HepG2 (cell line): ENCODE data around the gene CDX2. TPM values are rescaled to one million over a fixed set of nuclear protein-coding genes. Genes with fewer than 3 reads are reported as not detected.

Source experiments
- FLYWCH1 ChIP-seq: sonication (generic); formaldehyde crosslinking; IDR thresholded peaks from 2 replicates; pipeline ENCODE4 v1.8.1; 2023; ENCODE audit warnings: mild to moderate bottlenecking, missing genetic modification reagents
- SOX13 ChIP-seq, 3 experiments: fragments of 450-650 bp in 1 of 3; sonication (generic) in 1 of 3; formaldehyde crosslinking in 1 of 3; IDR thresholded peaks in 2 of 3; conservative IDR thresholded peaks in 1 of 3; 2 replicates each; pipeline versions ENCODE4 v1.5.0 to v1.6.1; 2016 to 2020; ENCODE audit warnings: antibody characterized with exemption in 1 of 3, mild to moderate bottlenecking in 1 of 3, missing compliant biosample characterization in 1 of 3, missing genetic modification reagents in 1 of 3, moderate library complexity in 1 of 3
- TBL1XR1 ChIP-seq: fragments of 150-350 bp; IDR thresholded peaks from 2 replicates; pipeline ENCODE4 v1.6.1; 2014; ENCODE audit warnings: borderline replicate concordance, low read length; ENCODE audit not compliant: partially characterized antibody
- TGIF2 ChIP-seq: IDR thresholded peaks from 2 replicates; pipeline ENCODE4 v1.6.1; 2016; ENCODE audit warnings: control low read depth, missing compliant biosample characterization
- ZNF34 ChIP-seq: sonication (generic); formaldehyde crosslinking; IDR thresholded peaks from 2 replicates; pipeline ENCODE4 v1.4.0; 2020; ENCODE audit warnings: mild to moderate bottlenecking, missing genetic modification reagents, borderline replicate concordance
- polyA plus RNA-seq, 8 experiments: library from polyadenylated mRNA; depleted of rRNA in 3 of 8; stranded (reverse) in 7 of 8; unstranded in 1 of 8; fragments of >200 nt; fragmentation: Illumina TruSeq in 4 of 8; extraction: Trizol in 4 of 8; gene quantifications; 2 replicates each; pipeline versions ENCODE4 v1.2.1 to v1.2.3, GENCODE V29; 2011 to 2016; ENCODE audit warnings: low read depth in 4 of 8, missing spikeins in 1 of 8, mixed read lengths in 1 of 8; ENCODE audit not compliant: insufficient read depth in 1 of 8
- total RNA-seq, 5 experiments: library from RNA; depleted of rRNA; stranded (reverse); fragments of >200 nt; fragmentation: Illumina TruSeq; extraction: Trizol; gene quantifications; 2 replicates each; pipeline ENCODE4 v1.2.3, GENCODE V29; 2016; ENCODE audit warnings: low read depth in 1 of 5
- TF ChIP-seq, protein P1 (sequence below), 2 experiments: fragments of 450-650 bp in 1 of 2; sonication (generic) in 1 of 2; formaldehyde crosslinking in 1 of 2; IDR thresholded peaks; 2 replicates each; pipeline versions ENCODE4 v1.6.1 to v1.8.0; 2016 to 2022; ENCODE audit warnings: antibody characterized with exemption in 1 of 2, mild to moderate bottlenecking in 1 of 2, missing genetic modification reagents in 1 of 2
- TF ChIP-seq, protein P2 (sequence below): IDR thresholded peaks from 2 replicates; pipeline ENCODE4 v1.6.1; 2012; ENCODE audit warnings: inconsistent platforms
- TF ChIP-seq, protein P3 (sequence below), 2 experiments: fragments of 450-650 bp in 1 of 2; sonication (generic) in 1 of 2; formaldehyde crosslinking; IDR thresholded peaks; 2 replicates each; pipeline versions ENCODE4 v1.5.0 to v1.8.0; 2020 to 2022; ENCODE audit warnings: mild to moderate bottlenecking in 1 of 2, missing genetic modification reagents in 1 of 2
- TF ChIP-seq, protein P4 (sequence below): sonication (generic); formaldehyde crosslinking; IDR thresholded peaks from 2 replicates; pipeline ENCODE4 v1.5.1; 2020; ENCODE audit warnings: missing genetic modification reagents, mild to moderate bottlenecking, borderline replicate concordance
- TF ChIP-seq, protein P5 (sequence below): sonication (generic); formaldehyde crosslinking; IDR thresholded peaks from 2 replicates; pipeline ENCODE4 v1.4.0; 2020; ENCODE audit warnings: missing genetic modification reagents

The CDX2 gene
- total and polyA plus RNA-seq, 2 of the 13 experiments (the other 11 are each of a cell fraction or from before 2014, with no cell fraction given), result 0.04 TPM; not detected in 1

DNA sequence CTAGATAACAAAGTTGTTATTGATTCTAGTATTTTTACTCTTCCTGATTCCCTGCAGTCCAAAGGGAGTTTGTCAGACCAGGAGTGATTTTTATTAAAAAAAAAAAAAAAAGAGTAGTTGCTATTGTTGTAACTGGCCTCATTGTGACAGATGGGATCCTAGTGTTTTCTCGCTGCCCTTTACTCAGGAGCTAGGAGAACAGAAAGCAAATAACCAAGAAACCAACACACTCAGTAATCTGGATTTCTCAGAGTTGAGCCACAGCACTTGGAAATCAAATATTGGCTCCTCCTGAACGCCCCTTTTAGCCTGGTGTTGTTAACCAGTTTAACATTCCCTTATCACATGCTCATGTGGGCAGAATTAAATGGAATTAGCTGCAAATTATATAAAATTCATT is 57.6 kb downstream of the CDX2 start (continued):
- TF ChIP-seq, protein P1, sequence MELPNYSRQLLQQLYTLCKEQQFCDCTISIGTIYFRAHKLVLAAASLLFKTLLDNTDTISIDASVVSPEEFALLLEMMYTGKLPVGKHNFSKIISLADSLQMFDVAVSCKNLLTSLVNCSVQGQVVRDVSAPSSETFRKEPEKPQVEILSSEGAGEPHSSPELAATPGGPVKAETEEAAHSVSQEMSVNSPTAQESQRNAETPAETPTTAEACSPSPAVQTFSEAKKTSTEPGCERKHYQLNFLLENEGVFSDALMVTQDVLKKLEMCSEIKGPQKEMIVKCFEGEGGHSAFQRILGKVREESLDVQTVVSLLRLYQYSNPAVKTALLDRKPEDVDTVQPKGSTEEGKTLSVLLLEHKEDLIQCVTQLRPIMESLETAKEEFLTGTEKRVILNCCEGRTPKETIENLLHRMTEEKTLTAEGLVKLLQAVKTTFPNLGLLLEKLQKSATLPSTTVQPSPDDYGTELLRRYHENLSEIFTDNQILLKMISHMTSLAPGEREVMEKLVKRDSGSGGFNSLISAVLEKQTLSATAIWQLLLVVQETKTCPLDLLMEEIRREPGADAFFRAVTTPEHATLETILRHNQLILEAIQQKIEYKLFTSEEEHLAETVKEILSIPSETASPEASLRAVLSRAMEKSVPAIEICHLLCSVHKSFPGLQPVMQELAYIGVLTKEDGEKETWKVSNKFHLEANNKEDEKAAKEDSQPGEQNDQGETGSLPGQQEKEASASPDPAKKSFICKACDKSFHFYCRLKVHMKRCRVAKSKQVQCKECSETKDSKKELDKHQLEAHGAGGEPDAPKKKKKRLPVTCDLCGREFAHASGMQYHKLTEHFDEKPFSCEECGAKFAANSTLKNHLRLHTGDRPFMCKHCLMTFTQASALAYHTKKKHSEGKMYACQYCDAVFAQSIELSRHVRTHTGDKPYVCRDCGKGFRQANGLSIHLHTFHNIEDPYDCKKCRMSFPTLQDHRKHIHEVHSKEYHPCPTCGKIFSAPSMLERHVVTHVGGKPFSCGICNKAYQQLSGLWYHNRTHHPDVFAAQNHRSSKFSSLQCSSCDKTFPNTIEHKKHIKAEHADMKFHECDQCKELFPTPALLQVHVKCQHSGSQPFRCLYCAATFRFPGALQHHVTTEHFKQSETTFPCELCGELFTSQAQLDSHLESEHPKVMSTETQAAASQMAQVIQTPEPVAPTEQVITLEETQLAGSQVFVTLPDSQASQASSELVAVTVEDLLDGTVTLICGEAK (IDR thresholded peaks at IDR 0.05), result no peak
- TF ChIP-seq, protein P1 (CRISPR knock-in tag; IDR thresholded peaks at IDR 0.05), result no peak
- no peak for TF ChIP-seq TGIF2 (CRISPR knock-in tag)
- TF ChIP-seq, protein P2, sequence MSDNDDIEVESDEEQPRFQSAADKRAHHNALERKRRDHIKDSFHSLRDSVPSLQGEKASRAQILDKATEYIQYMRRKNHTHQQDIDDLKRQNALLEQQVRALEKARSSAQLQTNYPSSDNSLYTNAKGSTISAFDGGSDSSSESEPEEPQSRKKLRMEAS, result no peak
- TF ChIP-seq, protein P3, sequence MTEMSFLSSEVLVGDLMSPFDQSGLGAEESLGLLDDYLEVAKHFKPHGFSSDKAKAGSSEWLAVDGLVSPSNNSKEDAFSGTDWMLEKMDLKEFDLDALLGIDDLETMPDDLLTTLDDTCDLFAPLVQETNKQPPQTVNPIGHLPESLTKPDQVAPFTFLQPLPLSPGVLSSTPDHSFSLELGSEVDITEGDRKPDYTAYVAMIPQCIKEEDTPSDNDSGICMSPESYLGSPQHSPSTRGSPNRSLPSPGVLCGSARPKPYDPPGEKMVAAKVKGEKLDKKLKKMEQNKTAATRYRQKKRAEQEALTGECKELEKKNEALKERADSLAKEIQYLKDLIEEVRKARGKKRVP (CRISPR knock-in tag; IDR thresholded peaks at IDR 0.05), result no peak
- TF ChIP-seq, protein P4, sequence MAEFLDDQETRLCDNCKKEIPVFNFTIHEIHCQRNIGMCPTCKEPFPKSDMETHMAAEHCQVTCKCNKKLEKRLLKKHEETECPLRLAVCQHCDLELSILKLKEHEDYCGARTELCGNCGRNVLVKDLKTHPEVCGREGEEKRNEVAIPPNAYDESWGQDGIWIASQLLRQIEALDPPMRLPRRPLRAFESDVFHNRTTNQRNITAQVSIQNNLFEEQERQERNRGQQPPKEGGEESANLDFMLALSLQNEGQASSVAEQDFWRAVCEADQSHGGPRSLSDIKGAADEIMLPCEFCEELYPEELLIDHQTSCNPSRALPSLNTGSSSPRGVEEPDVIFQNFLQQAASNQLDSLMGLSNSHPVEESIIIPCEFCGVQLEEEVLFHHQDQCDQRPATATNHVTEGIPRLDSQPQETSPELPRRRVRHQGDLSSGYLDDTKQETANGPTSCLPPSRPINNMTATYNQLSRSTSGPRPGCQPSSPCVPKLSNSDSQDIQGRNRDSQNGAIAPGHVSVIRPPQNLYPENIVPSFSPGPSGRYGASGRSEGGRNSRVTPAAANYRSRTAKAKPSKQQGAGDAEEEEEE (CRISPR knock-in tag), result no peak
- TF ChIP-seq TBL1XR1, result no peak
- no peak for TF ChIP-seq SOX13 (IDR thresholded peaks at IDR 0.05)
- no peak for TF ChIP-seq SOX13 (CRISPR knock-in tag; conservative IDR thresholded peaks at IDR 0.05 in 1 of 2, IDR thresholded peaks at IDR 0.05 in 1 of 2)
- no peak for TF ChIP-seq FLYWCH1 (CRISPR knock-in tag)
- TF ChIP-seq, protein P5, sequence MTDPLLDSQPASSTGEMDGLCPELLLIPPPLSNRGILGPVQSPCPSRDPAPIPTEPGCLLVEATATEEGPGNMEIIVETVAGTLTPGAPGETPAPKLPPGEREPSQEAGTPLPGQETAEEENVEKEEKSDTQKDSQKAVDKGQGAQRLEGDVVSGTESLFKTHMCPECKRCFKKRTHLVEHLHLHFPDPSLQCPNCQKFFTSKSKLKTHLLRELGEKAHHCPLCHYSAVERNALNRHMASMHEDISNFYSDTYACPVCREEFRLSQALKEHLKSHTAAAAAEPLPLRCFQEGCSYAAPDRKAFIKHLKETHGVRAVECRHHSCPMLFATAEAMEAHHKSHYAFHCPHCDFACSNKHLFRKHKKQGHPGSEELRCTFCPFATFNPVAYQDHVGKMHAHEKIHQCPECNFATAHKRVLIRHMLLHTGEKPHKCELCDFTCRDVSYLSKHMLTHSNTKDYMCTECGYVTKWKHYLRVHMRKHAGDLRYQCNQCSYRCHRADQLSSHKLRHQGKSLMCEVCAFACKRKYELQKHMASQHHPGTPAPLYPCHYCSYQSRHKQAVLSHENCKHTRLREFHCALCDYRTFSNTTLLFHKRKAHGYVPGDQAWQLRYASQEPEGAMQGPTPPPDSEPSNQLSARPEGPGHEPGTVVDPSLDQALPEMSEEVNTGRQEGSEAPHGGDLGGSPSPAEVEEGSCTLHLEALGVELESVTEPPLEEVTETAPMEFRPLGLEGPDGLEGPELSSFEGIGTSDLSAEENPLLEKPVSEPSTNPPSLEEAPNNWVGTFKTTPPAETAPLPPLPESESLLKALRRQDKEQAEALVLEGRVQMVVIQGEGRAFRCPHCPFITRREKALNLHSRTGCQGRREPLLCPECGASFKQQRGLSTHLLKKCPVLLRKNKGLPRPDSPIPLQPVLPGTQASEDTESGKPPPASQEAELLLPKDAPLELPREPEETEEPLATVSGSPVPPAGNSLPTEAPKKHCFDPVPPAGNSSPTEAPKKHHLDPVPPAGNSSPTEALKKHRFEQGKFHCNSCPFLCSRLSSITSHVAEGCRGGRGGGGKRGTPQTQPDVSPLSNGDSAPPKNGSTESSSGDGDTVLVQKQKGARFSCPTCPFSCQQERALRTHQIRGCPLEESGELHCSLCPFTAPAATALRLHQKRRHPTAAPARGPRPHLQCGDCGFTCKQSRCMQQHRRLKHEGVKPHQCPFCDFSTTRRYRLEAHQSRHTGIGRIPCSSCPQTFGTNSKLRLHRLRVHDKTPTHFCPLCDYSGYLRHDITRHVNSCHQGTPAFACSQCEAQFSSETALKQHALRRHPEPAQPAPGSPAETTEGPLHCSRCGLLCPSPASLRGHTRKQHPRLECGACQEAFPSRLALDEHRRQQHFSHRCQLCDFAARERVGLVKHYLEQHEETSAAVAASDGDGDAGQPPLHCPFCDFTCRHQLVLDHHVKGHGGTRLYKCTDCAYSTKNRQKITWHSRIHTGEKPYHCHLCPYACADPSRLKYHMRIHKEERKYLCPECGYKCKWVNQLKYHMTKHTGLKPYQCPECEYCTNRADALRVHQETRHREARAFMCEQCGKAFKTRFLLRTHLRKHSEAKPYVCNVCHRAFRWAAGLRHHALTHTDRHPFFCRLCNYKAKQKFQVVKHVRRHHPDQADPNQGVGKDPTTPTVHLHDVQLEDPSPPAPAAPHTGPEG (CRISPR knock-in tag), result no peak
- no peak for TF ChIP-seq ZNF34 (CRISPR knock-in tag)
